ENCODE measurements around the gene MYO5C. TPM values are rescaled to one million over a fixed set of nuclear protein-coding genes. Genes with fewer than 3 reads are reported as not detected.

The MYO5C gene
- total RNA-seq, 2 experiments from 2014 or later, result 1.6 to 4.1 TPM

DNA sequence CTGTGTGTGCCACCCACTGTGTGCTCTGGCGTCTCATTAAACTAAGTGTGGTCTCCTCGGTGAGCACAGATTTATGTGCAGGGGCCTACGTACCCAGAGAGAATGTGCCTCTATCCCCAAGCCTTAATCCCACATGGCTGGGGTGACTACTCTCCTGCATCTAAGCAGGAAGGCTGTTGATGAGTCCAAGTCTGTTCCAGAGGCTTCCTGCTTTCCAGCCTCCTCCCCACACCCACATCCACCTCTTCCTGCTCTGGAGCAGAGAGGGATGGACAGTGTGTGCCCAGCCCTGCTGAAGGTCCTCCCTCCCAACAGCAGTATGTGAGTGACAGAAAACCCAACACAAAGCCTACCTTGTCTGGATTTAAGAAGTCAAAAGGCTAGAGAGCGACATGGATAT is 144.3 kb downstream of the MYO5C start:
- H3K4me1 ChIP-seq (ENCODE audit: insufficient read depth, low read length, poor library complexity, severe bottlenecking), result peaks cover 9% of the 10 kb centered on the region
- TF ChIP-seq CTCF (conservative IDR thresholded peaks at IDR 0.05; ENCODE audit: low read length), result no peak
- no peaks in the 10 kb centered on the region for H4K20me1 ChIP-seq (ENCODE audit: insufficient read depth, low read length)
- no peak overlapping the region for H3K4me3 ChIP-seq (ENCODE audit: low read depth, low read length, poor library complexity, severe bottlenecking)
- H3K36me3 ChIP-seq (ENCODE audit: insufficient read depth, low read length), result peaks cover 62% of the 10 kb centered on the region
- no peaks in the 10 kb centered on the region for H3K9me3 ChIP-seq (ENCODE audit: low read length)
- ChIA-PET CTCF (ENCODE audit: unreplicated experiment) (no interaction called here), POLR2A (interaction anchor here (0.5 kb wide), 1 partner anchor 104 kb away, joined by 4 read pairs; no protein-coding TSS in a partner anchor)
- no peak for DNase-seq (ENCODE audit: low spot score)
- H2AFZ ChIP-seq (ENCODE audit: low read length), result no peak overlapping the region
- H3K9me2 ChIP-seq (ENCODE audit: insufficient read depth, low read length), result no peaks in the 10 kb centered on the region
- intact Hi-C loops (cut with micrococcal nuclease; ENCODE audit: unreplicated experiment), result no loop called here
- no peak overlapping the region for H3K4me2 ChIP-seq (ENCODE audit: low read length)
- H3K27ac ChIP-seq (ENCODE audit: low read depth, low read length, poor library complexity, severe bottlenecking), result no peak overlapping the region
- H3K79me2 ChIP-seq (ENCODE audit: insufficient read depth, low read depth, low read length), result no peaks in the 10 kb centered on the region
- BruUV-seq (replicated peaks), result no TSS peak

- H3K4me3 ChIP-seq (ENCODE audit: low read depth, low read length, poor library complexity, severe bottlenecking), result no peak overlapping the region
- no peaks in the 10 kb centered on the region for H3K9me2 ChIP-seq (ENCODE audit: insufficient read depth, low read length)
- BruUV-seq (replicated peaks), result no TSS peak
- ChIA-PET POLR2A (no interaction called here), CTCF (ENCODE audit: unreplicated experiment) (no interaction called here)
- H3K4me1 ChIP-seq (ENCODE audit: insufficient read depth, low read length, poor library complexity, severe bottlenecking), result peaks cover 5% of the 10 kb centered on the region
- no peak overlapping the region for H3K4me2 ChIP-seq (ENCODE audit: low read length)
- H4K20me1 ChIP-seq (ENCODE audit: insufficient read depth, low read length), result no peaks in the 10 kb centered on the region
- no peaks in the 10 kb centered on the region for H3K79me2 ChIP-seq (ENCODE audit: insufficient read depth, low read depth, low read length)
- no peak for DNase-seq (ENCODE audit: low spot score)
- TF ChIP-seq CTCF (conservative IDR thresholded peaks at IDR 0.05; ENCODE audit: low read length), result no peak
- TF ChIP-seq EZH2phosphoT487 (IDR thresholded peaks at IDR 0.05; ENCODE audit: borderline replicate concordance, low read depth, low read length), result no peak
- peaks cover 65% of the 10 kb centered on the region for H3K36me3 ChIP-seq (ENCODE audit: insufficient read depth, low read length)
- no peak overlapping the region for H3K27ac ChIP-seq (ENCODE audit: low read depth, low read length, poor library complexity, severe bottlenecking)
- intact Hi-C loops (cut with micrococcal nuclease; ENCODE audit: unreplicated experiment), result no loop called here
- no peaks in the 10 kb centered on the region for H3K9me3 ChIP-seq (ENCODE audit: low read length)
- no peak overlapping the region for H2AFZ ChIP-seq (ENCODE audit: low read length)
Observed at GRCh38 chr15:52150871-52151270, 144.7 kb downstream of the MYO5C start.

GRCh38 chr15:52150043-52150825 is 145.4 kb downstream of the MYO5C start:
- H3K9me3 ChIP-seq (ENCODE audit: low read length), result no peaks in the 10 kb centered on the region
- H3K4me3 ChIP-seq (ENCODE audit: low read depth, low read length, poor library complexity, severe bottlenecking), result no peak overlapping the region
- no peak overlapping the region for H3K4me2 ChIP-seq (ENCODE audit: low read length)
- H4K20me1 ChIP-seq (ENCODE audit: insufficient read depth, low read length), result no peaks in the 10 kb centered on the region
- TF ChIP-seq CTCF (conservative IDR thresholded peaks at IDR 0.05; ENCODE audit: low read length) (no peak), EZH2phosphoT487 (IDR thresholded peaks at IDR 0.05; ENCODE audit: borderline replicate concordance, low read depth, low read length) (no peak)
- BruUV-seq (replicated peaks), result no TSS peak
- ChIA-PET CTCF (ENCODE audit: unreplicated experiment) (no interaction called here), POLR2A (no interaction called here)
- no peaks in the 10 kb centered on the region for H3K79me2 ChIP-seq (ENCODE audit: insufficient read depth, low read depth, low read length)
- no peak overlapping the region for H3K27ac ChIP-seq (ENCODE audit: low read depth, low read length, poor library complexity, severe bottlenecking)
- peaks cover 71% of the 10 kb centered on the region for H3K36me3 ChIP-seq (ENCODE audit: insufficient read depth, low read length)
- DNase-seq (ENCODE audit: low spot score), result no peak
- H3K4me1 ChIP-seq (ENCODE audit: insufficient read depth, low read length, poor library complexity, severe bottlenecking), result no peaks in the 10 kb centered on the region
- intact Hi-C loops (cut with micrococcal nuclease; ENCODE audit: unreplicated experiment), result no loop called here
- no peaks in the 10 kb centered on the region for H3K9me2 ChIP-seq (ENCODE audit: insufficient read depth, low read length)
- no peak overlapping the region for H2AFZ ChIP-seq (ENCODE audit: low read length)

Data from OCI-LY7 (cell line).